ENCODE measurements around the gene DNAJC5G. TPM values are rescaled to one million over a fixed set of nuclear protein-coding genes. Genes with fewer than 3 reads are reported as not detected.

DNAJC5G gene
- total and polyA plus RNA-seq, 9 of the 15 experiments (the other 6 are each of a cell fraction or from before 2014, with no cell fraction given): not detected

- no peak for TF ChIP-seq ZKSCAN1 (IDR thresholded peaks at IDR 0.05; ENCODE audit: low read depth, low read length)
- TF ChIP-seq RAD21 (CRISPR knock-in tag; conservative IDR thresholded peaks at IDR 0.05 in 1 of 2, IDR thresholded peaks at IDR 0.05 in 1 of 2): no peak
- no peak for TF ChIP-seq TFE3 (CRISPR knock-in tag; IDR thresholded peaks at IDR 0.05)
- no peak for TF ChIP-seq ATF2 (CRISPR knock-in tag; IDR thresholded peaks at IDR 0.05)
- no peak for TF ChIP-seq RFX1 (IDR thresholded peaks at IDR 0.05)
- no peak for TF ChIP-seq MCM3 (IDR thresholded peaks at IDR 0.05)
- TF ChIP-seq ZNF197 (CRISPR knock-in tag; IDR thresholded peaks at IDR 0.05; ENCODE audit: low read depth): no peak
- DNase-seq (ENCODE audit: extremely low read depth in 1 of 4, low spot score in 3 of 4): no peak
- no peak for FAIRE-seq
- POLR2A ChIA-PET: interaction anchor here (0.6 to 1.0 kb wide), 2 partner anchors 13 to 1489 kb away, joined by 4 read pairs; partner anchors contain the start of gene MPV17
- WGBS (ENCODE audit: insufficient coverage, low coverage, missing lambda C conversion rate): 76% methylated on average over 6 of the region's 6 CpGs
- no peak overlapping the region for H3K27ac ChIP-seq (ENCODE audit: extremely low read depth, low read depth, low read length)
- no peak overlapping the region for H3K4me3 ChIP-seq
- no peaks in the 10 kb centered on the region for H3K27me3 ChIP-seq (ENCODE audit: control insufficient read depth in 2 of 2, insufficient read depth in 2 of 2, low read length in 2 of 2)
- BruUV-seq (replicated peaks): TSS peak; percentile 50
- H3K79me2 ChIP-seq (ENCODE audit: control insufficient read depth, insufficient read depth, low read length): no peaks in the 10 kb centered on the region
- no peaks in the 10 kb centered on the region for H3K9me1 ChIP-seq (ENCODE audit: control insufficient read depth, insufficient read depth, low read length)
- no peak overlapping the region for H3K4me2 ChIP-seq (ENCODE audit: insufficient read depth, low read length)
- H2AFZ ChIP-seq (ENCODE audit: low read depth, low read length): no peak overlapping the region
- CTCF ChIA-PET (ENCODE audit: low intra/inter-chr PET ratio): no interaction called here
- H3K9ac ChIP-seq (ENCODE audit: insufficient read depth in 1 of 2, low read depth in 2 of 2, low read length in 2 of 2): no peak overlapping the region
- H3K36me3 ChIP-seq (ENCODE audit: control insufficient read depth, insufficient read depth, low read length): peaks cover 20% of the 10 kb centered on the region; the same call in 2 of the 3 replicates
- ATAC-seq: no peak
- intact Hi-C loops (cut with micrococcal nuclease) (no loop called here), in situ Hi-C loops (cut with MboI) (no loop called here)
- H3K4me1 ChIP-seq (replicated peaks in 1 of 2; ENCODE audit: control insufficient read depth in 2 of 2, insufficient read depth in 2 of 2, low read length in 2 of 2): peaks cover 0 to 9% of the 10 kb centered on the region in 2 experiments; a peak in 3 of 5 replicates
- no peaks in the 10 kb centered on the region for H3K9me3 ChIP-seq (replicated peaks; ENCODE audit: control insufficient read depth, insufficient read depth, low read depth, low read length)
- H4K20me1 ChIP-seq (replicated peaks; ENCODE audit: control insufficient read depth, insufficient read depth, low read length): 0 out of 2 replicates have a peak, but pooled peaks cover 2% of the 10 kb centered on the region
Measured at GRCh38 chr2:27309651-27310050, 34.4 kb downstream of the DNAJC5G start.

Data from K562 (cell line).